C4-2B (cell line): Measurements from ENCODE around the gene PRDM1.

Source experiments
- H3K27ac ChIP-seq: fragments of 450-650 bp; 2 replicates; pipeline ENCODE4 v1.5.1; 2017
- ZFX ChIP-seq: fragments of 450-650 bp; IDR thresholded peaks from 2 replicates; pipeline ENCODE4 v1.6.1; 2017
- TF ChIP-seq, protein P1 (sequence below): fragments of 450-650 bp; conservative IDR thresholded peaks from 2 replicates; pipeline ENCODE4 v1.5.1; 2017; ENCODE audit warnings: mild to moderate bottlenecking

The PRDM1 gene

DNA sequence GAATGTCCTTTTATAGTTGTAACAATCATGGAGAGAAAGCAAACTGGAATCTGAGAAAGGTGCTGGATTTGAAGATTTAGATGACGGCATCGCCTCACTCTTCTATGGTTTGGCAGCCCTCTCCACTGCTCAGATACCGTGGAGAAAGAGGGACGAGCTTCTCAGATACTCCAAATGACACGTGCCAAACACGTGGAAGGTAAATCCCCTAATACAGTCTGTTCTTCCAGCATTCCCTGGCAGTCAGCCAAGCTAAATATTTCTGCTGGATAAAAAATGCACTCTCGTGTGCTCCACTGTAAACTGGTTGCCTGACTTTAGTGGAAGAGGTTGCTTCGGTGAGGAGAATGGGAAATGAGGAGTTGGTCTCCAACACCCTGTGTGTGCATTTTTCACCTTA, 16.7 kb upstream of the PRDM1 start:
- H3K27ac ChIP-seq = no peak overlapping the region
- no peak for TF ChIP-seq ZFX
- TF ChIP-seq, protein P1, sequence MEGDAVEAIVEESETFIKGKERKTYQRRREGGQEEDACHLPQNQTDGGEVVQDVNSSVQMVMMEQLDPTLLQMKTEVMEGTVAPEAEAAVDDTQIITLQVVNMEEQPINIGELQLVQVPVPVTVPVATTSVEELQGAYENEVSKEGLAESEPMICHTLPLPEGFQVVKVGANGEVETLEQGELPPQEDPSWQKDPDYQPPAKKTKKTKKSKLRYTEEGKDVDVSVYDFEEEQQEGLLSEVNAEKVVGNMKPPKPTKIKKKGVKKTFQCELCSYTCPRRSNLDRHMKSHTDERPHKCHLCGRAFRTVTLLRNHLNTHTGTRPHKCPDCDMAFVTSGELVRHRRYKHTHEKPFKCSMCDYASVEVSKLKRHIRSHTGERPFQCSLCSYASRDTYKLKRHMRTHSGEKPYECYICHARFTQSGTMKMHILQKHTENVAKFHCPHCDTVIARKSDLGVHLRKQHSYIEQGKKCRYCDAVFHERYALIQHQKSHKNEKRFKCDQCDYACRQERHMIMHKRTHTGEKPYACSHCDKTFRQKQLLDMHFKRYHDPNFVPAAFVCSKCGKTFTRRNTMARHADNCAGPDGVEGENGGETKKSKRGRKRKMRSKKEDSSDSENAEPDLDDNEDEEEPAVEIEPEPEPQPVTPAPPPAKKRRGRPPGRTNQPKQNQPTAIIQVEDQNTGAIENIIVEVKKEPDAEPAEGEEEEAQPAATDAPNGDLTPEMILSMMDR = no peak

DNA sequence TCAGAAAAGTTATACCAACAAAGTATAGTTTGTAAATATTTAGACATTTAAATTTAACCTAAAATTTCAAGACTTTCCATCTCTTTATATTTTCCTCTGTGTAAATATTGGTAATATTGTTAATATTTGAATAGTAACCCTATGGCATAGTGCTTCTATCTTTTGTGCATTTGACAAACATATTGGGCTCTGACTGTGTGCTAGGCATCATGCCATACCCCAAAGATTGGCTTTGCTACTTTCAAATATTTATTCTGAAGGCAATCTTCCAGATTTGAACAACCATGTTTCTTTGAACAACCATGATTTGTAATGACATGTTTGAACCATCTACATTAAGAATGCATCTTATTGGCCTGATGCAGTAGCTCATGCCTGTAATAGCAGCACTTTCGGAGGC, 15.5 kb upstream of the PRDM1 start:
- H3K27ac ChIP-seq = no peak overlapping the region
- no peak for TF ChIP-seq ZFX
- TF ChIP-seq, protein P1 = no peak

DNA sequence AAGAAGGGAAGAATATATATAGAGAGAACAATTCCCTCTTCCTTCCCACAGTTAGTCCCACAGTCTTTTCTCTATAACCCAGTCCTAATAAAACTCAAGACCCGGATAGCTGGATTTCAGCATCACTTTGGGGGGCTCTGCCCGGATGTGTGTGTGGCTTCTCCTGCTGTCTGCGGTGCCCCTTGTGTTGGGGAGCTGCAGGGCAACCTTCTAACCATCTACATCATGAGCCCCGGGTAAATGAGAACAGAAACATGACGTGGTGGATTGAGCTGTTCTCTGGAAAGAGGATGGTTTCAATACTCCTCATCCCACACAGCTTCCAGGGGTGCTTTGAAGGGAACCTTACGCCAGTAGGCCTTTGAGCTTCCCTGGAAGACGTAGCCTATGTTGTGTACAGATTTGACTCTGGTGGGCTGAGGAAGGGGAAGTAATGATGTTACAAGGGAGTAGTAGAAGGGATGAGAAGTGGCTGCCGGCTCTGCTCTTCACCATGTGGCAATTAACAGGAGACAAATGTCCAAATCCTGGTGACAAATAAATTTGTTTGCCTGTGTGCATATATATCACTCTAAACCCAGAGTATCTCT, 13.5 kb upstream of the PRDM1 start:
- no peak for TF ChIP-seq ZFX
- TF ChIP-seq, protein P1 = no peak
- no peak overlapping the region for H3K27ac ChIP-seq

DNA sequence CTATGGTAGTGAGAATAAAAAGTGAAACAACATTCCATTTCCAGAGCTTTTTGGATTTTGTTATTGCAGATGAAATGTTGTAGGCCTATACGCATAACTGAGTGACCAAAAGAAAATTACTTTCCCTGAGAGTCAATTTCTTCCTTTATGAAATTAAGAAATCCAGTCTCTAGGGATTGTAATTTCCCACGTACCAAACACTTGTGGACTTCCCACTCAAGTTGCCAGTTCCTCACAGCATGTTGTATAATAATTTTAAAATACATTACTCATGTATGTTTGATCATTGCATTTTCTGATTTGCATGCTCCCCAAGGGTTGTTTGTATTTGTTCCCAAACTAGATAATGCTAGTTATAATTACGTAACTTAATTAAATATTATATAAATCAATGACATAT, 12.0 kb upstream of the PRDM1 start:
- TF ChIP-seq, protein P1 = no peak
- no peak for TF ChIP-seq ZFX

DNA sequence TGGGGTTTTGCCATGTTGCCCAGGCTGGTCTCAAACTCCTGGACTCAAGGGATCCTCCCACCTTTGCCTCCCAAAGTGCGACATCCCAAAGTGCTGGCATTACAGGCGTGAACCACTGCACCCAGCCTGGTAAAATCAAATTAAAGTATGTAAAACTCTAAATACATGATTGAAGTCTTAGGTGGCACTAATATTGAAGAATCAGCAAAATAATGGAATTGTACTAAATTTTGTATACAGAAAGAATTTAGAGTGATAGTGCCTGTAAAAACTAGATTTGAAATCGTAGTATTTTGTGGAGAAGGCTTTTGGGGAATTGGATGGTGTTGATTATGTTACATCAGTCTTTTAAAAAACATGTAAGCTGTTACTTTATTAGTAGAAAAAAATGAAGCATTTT, 10.0 kb upstream of the PRDM1 start:
- TF ChIP-seq ZFX = no peak
- TF ChIP-seq, protein P1 = no peak
- H3K27ac ChIP-seq = no peak overlapping the region

More for the DNA sequence above, 12.0 kb upstream of the PRDM1 start:
- no peak overlapping the region for H3K27ac ChIP-seq

DNA sequence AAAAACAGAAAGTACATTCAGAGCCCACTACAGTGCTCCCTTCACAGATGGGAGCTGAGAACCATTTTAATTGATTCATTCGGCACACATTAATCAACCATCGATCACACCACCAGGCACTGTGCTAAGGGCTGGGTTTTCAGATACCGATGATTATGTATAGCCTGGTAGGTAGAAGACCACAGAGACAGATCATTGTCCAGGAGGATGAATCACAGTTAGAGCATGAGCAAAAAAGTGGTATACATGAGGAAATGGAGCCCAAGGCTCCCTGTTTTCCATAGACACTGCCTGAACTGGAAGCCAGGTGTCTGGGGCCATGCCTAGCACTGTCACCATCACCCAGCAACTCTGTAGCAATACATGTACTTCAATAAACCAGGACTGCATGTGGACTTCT, 9.0 kb upstream of the PRDM1 start:
- TF ChIP-seq, protein P1 = no peak
- TF ChIP-seq ZFX = no peak
- no peak overlapping the region for H3K27ac ChIP-seq

DNA sequence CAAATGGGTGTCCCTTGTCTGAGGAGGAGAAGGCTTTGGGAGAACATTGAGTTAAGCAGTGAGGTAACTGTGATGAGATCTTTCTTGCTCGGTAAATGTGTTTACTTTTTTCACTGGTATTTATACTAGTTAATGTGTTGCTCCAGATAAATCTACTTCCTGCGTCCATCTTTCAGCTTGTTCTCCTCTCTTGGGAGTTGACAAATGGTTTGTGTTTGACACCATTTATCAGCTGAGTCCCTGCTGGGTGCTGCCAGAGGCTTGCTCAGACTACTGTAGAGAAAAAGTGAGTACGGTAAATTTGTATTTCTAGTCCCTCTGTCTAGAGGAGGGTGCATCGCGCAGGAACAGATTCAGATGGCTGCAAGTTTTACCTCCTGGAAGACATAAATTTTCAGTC, 8.3 kb upstream of the PRDM1 start:
- TF ChIP-seq, protein P1 = no peak
- no peak for TF ChIP-seq ZFX
- H3K27ac ChIP-seq = no peak overlapping the region
